ENCODE results near the gene CD2.

- no peak for TF ChIP-seq FOXM1 (IDR thresholded peaks at IDR 0.05; ENCODE audit: borderline replicate concordance, low read depth)
- no peak for TF ChIP-seq ZBTB7A (IDR thresholded peaks at IDR 0.05; ENCODE audit: low read depth)
- no peak for TF ChIP-seq MAX (IDR thresholded peaks at IDR 0.05)
- no peak for TF ChIP-seq REST (IDR thresholded peaks at IDR 0.05; ENCODE audit: low read depth)
- no peak for TF ChIP-seq RAD21 (IDR thresholded peaks at IDR 0.05; ENCODE audit: low read depth)
- no peak for TF ChIP-seq TAF1 (IDR thresholded peaks at IDR 0.05; ENCODE audit: low read depth)
- no peak for TF ChIP-seq EP300 (IDR thresholded peaks at IDR 0.05; ENCODE audit: borderline replicate concordance)
- TF ChIP-seq NFIC (IDR thresholded peaks at IDR 0.05), result no peak
- TF ChIP-seq CEBPB (IDR thresholded peaks at IDR 0.05), result no peak
- no peak for TF ChIP-seq TCF12 (IDR thresholded peaks at IDR 0.05; ENCODE audit: low read depth)
- TF ChIP-seq TEAD4 (IDR thresholded peaks at IDR 0.05), result no peak
- no peak for TF ChIP-seq EGR1 (IDR thresholded peaks at IDR 0.05)
Measured at GRCh38 chr1:116751621-116752020, 2.6 kb upstream of the CD2 start.

Data from Ishikawa (cell line).